Peyer's patch (tissue), 4 donors: ENCODE data around the gene VASN.

Experiments
- POLR2A ChIP-seq, 2 donors: fragments of 450-650 bp; IDR thresholded peaks; one replicate each; pipeline ENCODE4 v1.5.1; 2017; ENCODE audit warnings: antibody characterized with exemption in 2 of 2, mild to moderate bottlenecking in 2 of 2, moderate library complexity in 2 of 2
- TF ChIP-seq, protein P1 (sequence below), 6 experiments: fragments of 450-650 bp in 4 of 6; fragments of 200-600 bp in 2 of 6; sonication (generic) in 1 of 6; IDR thresholded peaks; one replicate each; pipeline ENCODE4 v1.5.1; 2017 to 2019; ENCODE audit warnings: antibody characterized with exemption in 6 of 6, mild to moderate bottlenecking in 3 of 6, moderate library complexity in 1 of 6

DNA sequence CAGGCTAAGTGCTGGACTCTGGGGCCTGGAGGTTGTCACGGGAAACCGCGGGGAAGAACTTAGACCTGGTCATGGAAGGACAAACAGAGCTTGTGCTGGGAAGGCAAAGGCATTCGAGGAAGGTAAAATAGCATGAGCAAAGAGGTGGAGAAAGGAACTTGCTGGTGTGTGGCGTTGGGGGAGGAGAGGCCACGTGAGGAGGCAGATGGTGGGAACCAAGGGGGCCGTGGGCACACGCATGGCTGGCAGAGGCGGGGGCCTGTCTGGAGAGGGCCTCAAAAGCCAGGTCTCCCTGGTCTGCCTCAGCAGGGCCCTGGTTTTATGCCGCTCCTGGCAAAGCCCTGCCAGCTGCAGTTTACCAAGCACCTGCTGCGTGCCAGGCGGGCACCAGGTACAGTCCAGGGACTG lies 29.4 kb downstream of the VASN start:
- TF ChIP-seq, protein P1, sequence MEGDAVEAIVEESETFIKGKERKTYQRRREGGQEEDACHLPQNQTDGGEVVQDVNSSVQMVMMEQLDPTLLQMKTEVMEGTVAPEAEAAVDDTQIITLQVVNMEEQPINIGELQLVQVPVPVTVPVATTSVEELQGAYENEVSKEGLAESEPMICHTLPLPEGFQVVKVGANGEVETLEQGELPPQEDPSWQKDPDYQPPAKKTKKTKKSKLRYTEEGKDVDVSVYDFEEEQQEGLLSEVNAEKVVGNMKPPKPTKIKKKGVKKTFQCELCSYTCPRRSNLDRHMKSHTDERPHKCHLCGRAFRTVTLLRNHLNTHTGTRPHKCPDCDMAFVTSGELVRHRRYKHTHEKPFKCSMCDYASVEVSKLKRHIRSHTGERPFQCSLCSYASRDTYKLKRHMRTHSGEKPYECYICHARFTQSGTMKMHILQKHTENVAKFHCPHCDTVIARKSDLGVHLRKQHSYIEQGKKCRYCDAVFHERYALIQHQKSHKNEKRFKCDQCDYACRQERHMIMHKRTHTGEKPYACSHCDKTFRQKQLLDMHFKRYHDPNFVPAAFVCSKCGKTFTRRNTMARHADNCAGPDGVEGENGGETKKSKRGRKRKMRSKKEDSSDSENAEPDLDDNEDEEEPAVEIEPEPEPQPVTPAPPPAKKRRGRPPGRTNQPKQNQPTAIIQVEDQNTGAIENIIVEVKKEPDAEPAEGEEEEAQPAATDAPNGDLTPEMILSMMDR (IDR thresholded peaks at IDR 0.05) = no peak
- no peak for TF ChIP-seq POLR2A (IDR thresholded peaks at IDR 0.05)
